Smooth muscle cell of the umbilical artery (primary cell): ENCODE measurements around the gene RAX. TPM values are rescaled to one million over a fixed set of nuclear protein-coding genes. Genes with fewer than 3 reads are reported as not detected.

ENCODE experiments used
- total RNA-seq: library from RNA; depleted of rRNA; stranded (reverse); fragments of >200 nt; gene quantifications from 2 replicates; pipeline ENCODE4 v1.2.3, GENCODE V29; 2014

The RAX gene
- total RNA-seq = not detected in 2 replicates

DNA sequence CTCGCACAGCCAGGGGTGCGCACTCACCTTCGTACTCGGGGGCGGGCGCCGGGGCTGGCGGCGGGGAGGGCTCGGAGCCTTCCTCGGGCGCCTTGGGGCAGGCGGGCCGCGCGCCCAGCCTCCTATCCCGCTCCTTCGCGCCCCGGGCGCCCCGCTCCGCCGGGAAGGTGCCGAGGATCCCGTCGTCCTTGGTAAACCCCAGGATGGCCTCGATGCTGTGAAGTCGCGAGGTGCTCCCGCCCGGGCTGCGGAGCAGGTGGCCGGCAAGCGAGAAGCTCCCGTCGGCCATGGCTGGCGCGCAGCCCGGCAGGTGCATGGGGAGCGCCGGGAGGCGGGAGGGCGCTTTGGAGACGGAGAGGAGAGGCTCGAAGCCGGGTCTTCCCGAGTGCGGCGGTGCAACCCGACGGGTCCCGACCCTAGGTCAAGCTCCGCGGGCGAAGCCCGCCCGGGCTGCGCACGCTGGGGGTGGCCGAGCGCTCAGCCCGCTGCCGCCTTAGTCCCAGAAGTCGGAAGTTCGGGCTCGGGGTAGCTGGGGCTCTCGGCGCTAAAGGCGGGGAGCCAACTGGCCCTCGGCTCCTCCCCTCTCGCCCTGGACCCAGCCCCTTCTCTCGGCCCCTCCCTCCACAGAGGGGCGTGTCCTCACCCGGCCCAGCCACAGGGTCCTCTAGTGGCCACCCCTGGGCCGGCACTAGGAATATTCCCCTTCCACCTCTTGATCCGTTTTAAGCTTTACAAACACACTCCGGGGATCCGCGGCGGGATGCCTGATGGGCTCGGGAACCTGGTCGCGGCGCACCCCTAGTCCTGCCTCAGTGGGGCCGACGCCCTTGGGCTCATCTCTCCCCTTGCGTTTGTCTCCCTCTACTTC is at the start of gene RAX:
Gene RAX (minus strand): TSS at position 564 of the 868 bp plus-strand sequence. CDS start 248 bp downstream, at position 316.

DNA sequence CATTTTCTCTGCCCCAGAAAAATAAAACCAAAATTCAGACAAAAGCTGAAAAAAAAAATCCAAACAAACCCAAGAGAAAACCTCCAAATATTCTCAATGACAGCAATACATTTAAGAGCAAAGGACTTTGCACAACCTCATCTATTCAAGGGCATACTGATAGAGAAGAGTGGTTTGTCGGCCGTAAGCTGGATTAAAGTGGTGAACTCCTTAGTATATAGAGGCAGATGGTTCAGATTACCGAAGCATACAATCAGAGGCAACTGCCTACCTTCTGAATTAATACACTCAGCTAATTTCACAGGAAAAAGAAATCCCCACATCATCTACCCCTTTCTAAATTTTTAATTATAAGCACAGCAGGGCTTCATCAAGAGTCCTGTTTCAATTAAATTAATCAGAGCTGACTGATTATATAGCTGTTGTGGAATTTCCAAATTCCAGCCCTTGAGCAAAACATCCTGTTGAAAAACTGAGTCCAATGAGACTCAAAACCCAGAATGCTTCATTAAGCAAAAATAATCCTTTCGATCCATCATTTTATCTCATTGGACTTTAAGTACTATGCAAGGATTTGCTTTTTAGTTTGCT is 45.3 kb upstream of the RAX start, which contains the start of gene CPLX4:
Gene CPLX4 (minus strand): TSS at position 190 of the 591 bp plus-strand sequence. CDS start 187 bp downstream, at position 3.

GRCh38 chr18:59219672-59220163 is 53.5 kb downstream of the RAX start, which contains the start of gene GRP:
TSS of gene GRP (plus strand) at chr18:59220158. CDS start at chr18:59220266, 108 bp downstream.

Other genes with a start within 250 kb of the RAX start
- 20.9 and 31.5 TPM in 2 replicates for gene SEC11C, start 133.6 kb downstream of the RAX start, total RNA-seq
- gene GRP, start 53.3 kb downstream of the RAX start, total RNA-seq = not detected in 2 replicates
- gene CPLX4, start 45.2 kb upstream of the RAX start, total RNA-seq = not detected in 2 replicates
- gene LMAN1, start 85.8 kb upstream of the RAX start, total RNA-seq = 419 and 570 TPM in 2 replicates